Measurements from ENCODE around the gene FARP1.

FARP1 gene

DNA sequence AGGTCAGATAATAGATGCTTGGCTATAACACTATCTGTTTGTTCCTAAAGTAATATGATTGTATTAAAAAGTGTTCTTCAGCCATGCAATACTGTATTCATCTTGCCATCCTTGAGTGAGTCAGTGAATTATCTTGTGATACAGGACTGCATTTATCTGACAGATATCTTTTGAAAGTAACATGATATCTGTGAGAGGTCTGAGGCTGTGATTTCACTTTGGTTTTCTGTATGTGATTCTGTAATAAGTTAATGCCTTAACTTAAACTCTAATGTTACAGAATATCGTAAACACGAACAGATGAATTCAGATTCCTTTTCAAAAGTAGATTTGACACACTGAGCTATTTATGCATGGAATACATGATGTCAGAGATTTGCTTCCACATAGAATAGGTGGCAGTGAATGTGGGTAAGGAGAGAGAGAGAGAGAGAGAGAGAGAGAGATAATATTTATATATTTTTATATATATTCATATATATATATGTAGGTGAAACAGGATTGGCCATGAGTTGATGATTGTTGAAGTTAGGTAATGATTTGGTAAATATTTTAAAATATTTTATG is 132.1 kb downstream of the FARP1 start:
- H3K27me3 ChIP-seq, result peaks cover 2% of the 10 kb centered on the region
- no peaks in the 10 kb centered on the region for H3K4me1 ChIP-seq (ENCODE audit: control insufficient read depth in 1 of 2, insufficient read depth in 1 of 2, low read depth in 1 of 2, low read length in 1 of 2)
- no peak overlapping the region for H3K27ac ChIP-seq
- no peaks in the 10 kb centered on the region for H3K9me3 ChIP-seq
- no peaks in the 10 kb centered on the region for H3K36me3 ChIP-seq
- no peak overlapping the region for H3K4me3 ChIP-seq (ENCODE audit: low read depth in 1 of 2, low read length in 1 of 2)
- TF ChIP-seq, protein P1, sequence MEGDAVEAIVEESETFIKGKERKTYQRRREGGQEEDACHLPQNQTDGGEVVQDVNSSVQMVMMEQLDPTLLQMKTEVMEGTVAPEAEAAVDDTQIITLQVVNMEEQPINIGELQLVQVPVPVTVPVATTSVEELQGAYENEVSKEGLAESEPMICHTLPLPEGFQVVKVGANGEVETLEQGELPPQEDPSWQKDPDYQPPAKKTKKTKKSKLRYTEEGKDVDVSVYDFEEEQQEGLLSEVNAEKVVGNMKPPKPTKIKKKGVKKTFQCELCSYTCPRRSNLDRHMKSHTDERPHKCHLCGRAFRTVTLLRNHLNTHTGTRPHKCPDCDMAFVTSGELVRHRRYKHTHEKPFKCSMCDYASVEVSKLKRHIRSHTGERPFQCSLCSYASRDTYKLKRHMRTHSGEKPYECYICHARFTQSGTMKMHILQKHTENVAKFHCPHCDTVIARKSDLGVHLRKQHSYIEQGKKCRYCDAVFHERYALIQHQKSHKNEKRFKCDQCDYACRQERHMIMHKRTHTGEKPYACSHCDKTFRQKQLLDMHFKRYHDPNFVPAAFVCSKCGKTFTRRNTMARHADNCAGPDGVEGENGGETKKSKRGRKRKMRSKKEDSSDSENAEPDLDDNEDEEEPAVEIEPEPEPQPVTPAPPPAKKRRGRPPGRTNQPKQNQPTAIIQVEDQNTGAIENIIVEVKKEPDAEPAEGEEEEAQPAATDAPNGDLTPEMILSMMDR (IDR thresholded peaks at IDR 0.05), result no peak

DNA sequence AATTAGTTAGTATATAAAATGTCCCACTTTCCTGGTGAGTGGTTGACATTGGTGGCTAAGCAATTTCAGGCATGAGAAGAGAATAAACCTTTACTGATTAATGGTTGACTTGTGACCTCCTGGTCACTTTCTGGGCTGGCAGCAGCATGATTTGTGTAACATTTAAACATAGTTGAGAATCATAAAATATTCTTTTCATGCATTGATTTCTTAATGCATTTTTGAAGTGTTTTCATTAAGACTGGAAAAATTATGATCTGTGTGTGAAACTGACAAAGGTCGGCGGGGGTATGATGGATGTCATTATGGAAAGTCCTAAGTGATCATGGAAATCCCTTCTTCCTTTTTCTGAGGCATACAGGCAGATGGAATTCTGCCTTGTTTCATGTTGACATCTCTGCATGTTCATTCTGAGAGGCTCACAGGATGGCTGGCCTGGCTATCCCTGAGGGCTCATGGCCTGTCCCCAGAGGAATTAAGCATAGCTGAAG is 132.8 kb downstream of the FARP1 start:
- H3K27me3 ChIP-seq, result peaks cover 5% of the 10 kb centered on the region
- H3K4me1 ChIP-seq (ENCODE audit: control insufficient read depth in 1 of 2, insufficient read depth in 1 of 2, low read depth in 1 of 2, low read length in 1 of 2), result no peaks in the 10 kb centered on the region
- no peak overlapping the region for H3K27ac ChIP-seq
- TF ChIP-seq, protein P1 (IDR thresholded peaks at IDR 0.05), result no peak
- no peaks in the 10 kb centered on the region for H3K9me3 ChIP-seq
- H3K36me3 ChIP-seq, result no peaks in the 10 kb centered on the region
- H3K4me3 ChIP-seq (ENCODE audit: low read depth in 1 of 2, low read length in 1 of 2), result no peak overlapping the region

DNA sequence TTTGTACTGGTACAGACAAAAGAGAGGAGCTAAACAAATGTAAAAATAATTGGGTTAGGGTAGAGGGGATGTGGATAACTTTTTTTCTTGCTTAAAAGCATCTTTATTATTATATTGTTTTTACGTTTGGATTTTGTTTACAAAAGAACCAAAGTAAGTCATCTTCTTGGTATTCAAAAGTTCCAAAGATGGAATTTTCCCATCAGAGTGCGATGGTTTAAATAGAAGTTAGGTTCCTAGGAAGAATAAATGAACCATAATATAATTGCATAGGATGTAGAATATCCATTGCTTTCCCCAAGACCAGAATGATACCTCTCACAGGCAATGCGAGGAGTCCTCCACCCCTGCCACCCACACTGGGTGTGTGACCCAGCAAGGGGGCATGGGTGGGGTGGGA is 133.6 kb downstream of the FARP1 start:
- no peak overlapping the region for H3K27ac ChIP-seq
- H3K9me3 ChIP-seq, result no peaks in the 10 kb centered on the region
- H3K27me3 ChIP-seq, result peaks cover 5% of the 10 kb centered on the region
- no peak overlapping the region for H3K4me3 ChIP-seq (ENCODE audit: low read depth in 1 of 2, low read length in 1 of 2)
- TF ChIP-seq, protein P1 (IDR thresholded peaks at IDR 0.05), result no peak
- no peaks in the 10 kb centered on the region for H3K4me1 ChIP-seq (ENCODE audit: control insufficient read depth in 1 of 2, insufficient read depth in 1 of 2, low read depth in 1 of 2, low read length in 1 of 2)
- no peaks in the 10 kb centered on the region for H3K36me3 ChIP-seq

DNA sequence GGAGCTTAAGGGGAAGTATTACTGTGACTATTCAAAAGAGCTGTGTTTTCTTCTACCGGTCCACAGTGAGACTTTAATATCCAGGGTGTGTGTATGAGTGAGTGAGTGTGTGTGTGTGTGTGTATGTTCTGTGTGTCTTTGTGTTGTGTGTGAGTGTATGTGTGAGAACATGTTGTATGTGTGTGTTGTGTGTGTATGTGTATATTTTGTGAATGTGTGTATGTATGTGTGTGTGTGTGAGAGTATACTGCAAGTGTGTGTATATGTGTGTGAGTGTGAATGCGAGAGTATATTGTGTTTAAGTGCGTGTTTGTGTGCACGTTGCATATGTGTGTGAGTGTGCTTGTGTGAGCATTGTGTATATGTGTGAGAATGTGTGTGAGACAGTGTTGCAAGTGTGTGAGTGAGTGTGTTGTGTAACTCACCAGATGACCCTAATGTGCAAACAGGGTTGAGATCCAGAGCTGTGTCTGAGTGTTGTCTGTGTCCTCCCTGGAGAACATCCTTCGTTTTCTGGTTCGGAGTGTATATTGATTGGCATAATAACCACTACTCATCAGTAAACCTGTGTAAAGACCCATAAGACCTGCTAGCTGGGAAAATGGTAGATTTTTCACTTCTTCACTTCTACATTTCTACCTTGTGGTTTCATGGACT is 135.3 kb downstream of the FARP1 start:
- H3K4me1 ChIP-seq (ENCODE audit: control insufficient read depth in 1 of 2, insufficient read depth in 1 of 2, low read depth in 1 of 2, low read length in 1 of 2), result no peaks in the 10 kb centered on the region
- no peak overlapping the region for H3K27ac ChIP-seq
- H3K4me3 ChIP-seq (ENCODE audit: low read depth in 1 of 2, low read length in 1 of 2), result no peak overlapping the region
- H3K9me3 ChIP-seq, result no peaks in the 10 kb centered on the region
- TF ChIP-seq, protein P1 (IDR thresholded peaks at IDR 0.05), result no peak
- no peaks in the 10 kb centered on the region for H3K36me3 ChIP-seq
- H3K27me3 ChIP-seq, result peaks cover 5% of the 10 kb centered on the region

DNA sequence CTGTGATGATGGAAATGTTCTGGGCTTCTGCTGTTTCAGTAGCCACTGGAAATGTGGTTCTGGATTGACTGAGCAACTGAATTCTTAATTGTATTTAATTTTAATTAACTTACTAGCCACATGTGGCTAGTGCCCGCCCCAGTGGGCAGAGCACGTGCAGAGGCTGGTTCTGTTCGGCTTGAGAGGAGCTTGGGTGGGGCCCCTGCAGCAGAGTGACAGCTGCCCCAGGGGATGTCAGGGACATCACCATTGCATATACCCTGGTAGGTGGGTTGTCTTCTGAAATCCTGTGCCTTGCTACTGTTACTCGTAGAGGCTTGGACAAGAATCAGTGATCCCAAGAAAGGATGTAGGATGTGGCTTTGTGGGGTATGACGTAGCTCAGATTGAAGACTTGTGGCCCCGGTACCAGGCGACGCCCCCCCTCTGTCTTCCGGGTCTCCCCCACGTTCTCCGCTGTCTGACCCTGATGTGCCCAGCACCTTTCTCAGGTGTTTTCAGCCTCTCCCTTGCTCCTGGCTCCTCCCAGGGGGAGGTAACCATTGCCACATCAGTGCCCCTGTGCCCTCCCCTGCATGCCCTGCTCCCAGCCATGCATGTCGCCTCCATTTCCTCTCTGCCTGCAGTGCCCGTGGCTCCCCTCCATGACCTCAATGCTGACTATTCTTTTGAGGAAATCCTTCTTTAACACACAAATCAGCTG is 136.7 kb downstream of the FARP1 start:
- TF ChIP-seq, protein P1 (IDR thresholded peaks at IDR 0.05), result no peak
- Histone ChIP-seq H3K36me3 (no peaks in the 10 kb centered on the region), H3K4me1 (ENCODE audit: control insufficient read depth in 1 of 2, insufficient read depth in 1 of 2, low read depth in 1 of 2, low read length in 1 of 2) (no peaks in the 10 kb centered on the region), H3K27ac (no peak overlapping the region), H3K4me3 (ENCODE audit: low read depth in 1 of 2, low read length in 1 of 2) (no peak overlapping the region), H3K9me3 (no peaks in the 10 kb centered on the region), H3K27me3 (peaks cover 5% of the 10 kb centered on the region)

Data from neutrophil (primary cell).